Parietal lobe (tissue), 2 donors: ENCODE data around the gene CES4A. TPM values are rescaled to one million over a fixed set of nuclear protein-coding genes. Genes with fewer than 3 reads are reported as not detected.

Experiments used
- small RNA-seq: library from RNA; depleted of rRNA; stranded (forward); fragments of <200 nt; gene quantifications from one replicate; pipeline ENCODE3, GENCODE V24; 2014; ENCODE audit warnings: low replicate concordance
- total RNA-seq: library from RNA; depleted of rRNA; stranded (reverse); fragments of >200 nt; gene quantifications from one replicate; pipeline ENCODE4 v1.2.3, GENCODE V29; 2014

The CES4A gene
- 33.8 TPM for total RNA-seq

DNA sequence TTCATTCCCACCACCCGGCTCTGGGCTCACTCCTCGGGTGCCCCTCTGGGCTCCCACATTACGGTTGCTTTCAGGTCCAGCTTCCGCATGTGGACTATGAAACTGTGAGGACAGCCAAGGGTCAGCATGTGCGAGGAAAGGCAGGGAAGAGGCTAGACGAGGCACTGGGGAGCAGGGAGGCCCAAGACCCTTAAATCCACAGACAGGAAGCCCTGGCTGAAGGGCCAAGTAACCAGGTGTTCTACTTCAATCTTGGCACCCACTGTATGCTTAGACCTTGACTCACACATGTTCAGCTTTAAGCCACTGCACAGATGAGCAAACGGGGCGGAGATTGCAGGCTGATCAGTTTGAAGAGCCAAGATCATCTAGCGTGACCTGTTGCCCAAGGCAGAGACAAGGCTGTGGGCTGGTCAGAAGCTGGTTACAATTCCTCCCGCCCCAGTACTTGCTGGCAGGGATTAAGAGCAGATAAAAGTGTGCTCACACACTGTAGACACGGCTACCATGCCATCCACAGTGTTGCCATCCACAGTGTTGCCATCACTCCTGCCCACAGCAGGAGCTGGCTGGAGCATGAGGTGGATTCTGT, at the start of gene CES4A:
Gene CES4A, plus strand, starts transcription at position 393 of the 592 bp plus-strand sequence. Its CDS starts 184 bp downstream, at position 577.

DNA sequence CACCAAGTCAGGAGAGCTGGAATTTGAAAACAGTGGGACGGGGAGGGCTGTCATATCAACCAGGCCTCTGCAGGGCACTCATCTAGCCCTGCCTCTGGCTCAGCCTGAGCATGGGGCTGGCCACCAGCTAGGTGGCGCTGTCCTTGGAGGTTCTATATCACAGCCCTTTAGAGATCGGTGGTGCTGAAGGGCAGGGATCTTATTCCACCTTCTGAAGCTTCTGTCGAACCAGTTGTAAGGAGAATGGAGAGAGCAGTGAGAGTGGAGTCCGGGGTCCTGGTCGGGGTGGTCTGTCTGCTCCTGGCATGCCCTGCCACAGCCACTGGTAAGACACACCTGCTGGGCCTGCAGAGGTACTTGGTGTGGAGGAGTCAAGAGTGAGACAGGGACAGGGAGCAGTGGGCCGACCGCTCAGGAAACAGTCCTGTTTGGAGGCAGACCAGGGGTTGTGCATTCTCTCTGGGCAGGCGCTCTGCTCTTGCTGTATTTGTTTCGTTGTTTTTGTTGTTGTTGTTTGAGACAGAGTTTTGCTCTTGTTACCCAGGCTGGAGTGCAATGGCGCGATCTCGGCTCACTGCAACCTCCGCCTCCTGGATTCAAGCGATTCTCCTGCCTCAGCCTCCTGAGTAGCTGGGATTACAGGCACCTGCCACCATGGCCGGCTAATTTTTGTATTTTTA, 27.2 kb upstream of the CES4A start, which contains the start of gene CES3:
Gene CES3, plus strand, starts transcription at position 202 of the 680 bp plus-strand sequence. Its CDS starts 42 bp downstream, at position 244.

DNA sequence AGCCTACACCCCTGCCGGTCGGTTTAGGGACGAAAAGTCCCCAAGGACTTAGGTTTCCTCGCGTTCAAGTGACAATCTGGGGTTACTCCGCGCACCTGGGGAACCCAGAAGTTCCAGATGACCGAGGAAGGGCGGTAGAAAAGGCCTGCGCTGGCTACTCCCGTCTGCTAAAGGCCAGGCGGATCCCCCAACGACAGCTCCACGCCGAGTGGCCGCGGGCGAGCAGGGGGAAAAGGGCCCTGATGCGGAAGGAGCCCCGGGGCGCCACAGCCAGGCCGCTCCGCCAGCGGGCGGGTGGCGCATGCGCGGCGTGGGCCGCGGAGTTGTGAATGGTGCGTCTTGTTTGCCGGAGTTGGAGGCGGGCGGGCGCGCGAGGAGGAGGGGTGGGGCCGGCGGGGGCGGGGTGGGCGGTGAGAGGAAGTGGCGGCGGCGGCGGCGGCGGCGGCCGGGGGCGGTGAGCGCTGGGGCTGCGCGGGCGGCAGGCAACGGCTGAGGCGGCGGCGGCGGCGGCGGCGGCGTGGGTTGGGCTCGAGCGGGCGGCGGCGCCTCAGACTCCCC, 40.4 kb downstream of the CES4A start, which contains the start of gene CBFB:
Gene CBFB, plus strand, starts transcription at position 454 of the 558 bp plus-strand sequence. CDS start 259 bp downstream, outside the sequence.

Small RNAs within 50 kb of the gene (small RNA-seq; reads per million reads assigned to genes)
- not detected for gene RN7SL543P

Other genes with a start within 250 kb of the CES4A start
- 220 TPM for gene DYNC1LI2, start 237.0 kb upstream of the CES4A start, total RNA-seq
- gene TERB1, start 187.0 kb upstream of the CES4A start, total RNA-seq = not detected
- gene NAE1, start 157.6 kb upstream of the CES4A start, total RNA-seq = 121 TPM
- gene CA7, start 144.2 kb upstream of the CES4A start, total RNA-seq = not detected
- gene PDP2, start 108.1 kb upstream of the CES4A start, total RNA-seq = 12.5 TPM
- gene CDH16, start 69.7 kb upstream of the CES4A start, total RNA-seq = not detected
- gene RRAD, start 63.1 kb upstream of the CES4A start, total RNA-seq = 0.63 TPM
- 71.1 TPM for gene CIAO2B, start 54.2 kb upstream of the CES4A start, total RNA-seq
- gene CES2, start 53.1 kb upstream of the CES4A start, total RNA-seq = 40.1 TPM
- gene CES3, start 27.3 kb upstream of the CES4A start, total RNA-seq = 2.5 TPM
- gene CBFB, start 40.6 kb downstream of the CES4A start, total RNA-seq = 42.3 TPM
- 36.3 TPM for gene PHAF1, start 121.4 kb downstream of the CES4A start, total RNA-seq
- gene B3GNT9, start 162.4 kb downstream of the CES4A start, total RNA-seq = 0.63 TPM
- 0.31 TPM for gene TRADD, start 171.3 kb downstream of the CES4A start, total RNA-seq
- gene FBXL8, start 171.4 kb downstream of the CES4A start, total RNA-seq = 1.6 TPM
- gene HSF4, start 176.2 kb downstream of the CES4A start, total RNA-seq = 11.3 TPM
- 3.4 TPM for gene NOL3, start 181.9 kb downstream of the CES4A start, total RNA-seq
- 106 TPM for gene MATCAP1, start 195.4 kb downstream of the CES4A start, total RNA-seq
- gene EXOC3L1, start 201.5 kb downstream of the CES4A start, total RNA-seq = 0.63 TPM
- 41.0 TPM for gene E2F4, start 203.6 kb downstream of the CES4A start, total RNA-seq
- gene ELMO3, start 210.5 kb downstream of the CES4A start, total RNA-seq = 0.94 TPM
- 27.2 TPM for gene TMEM208, start 238.5 kb downstream of the CES4A start, total RNA-seq